Coronary artery (tissue), 2 donors: ENCODE results near the gene CUL2.

Experiments used
- DNase-seq: peaks from one replicate; pipeline ENCODE4 v3.0.0-alpha.2; 2017; ENCODE audit warnings: low spot score
- H3K27ac ChIP-seq, 2 donors: fragments of 200-600 bp; sonication (generic); one replicate each; pipeline ENCODE4 v1.5.1; 2016 to 2019
- H3K4me3 ChIP-seq: fragments of 200-600 bp; sonication (generic); 2 replicates; pipeline ENCODE4 v1.5.1; 2016; ENCODE audit warnings: mild to moderate bottlenecking, moderate library complexity
- TF ChIP-seq, protein P1 (sequence below): fragments of 200-600 bp; sonication (generic); IDR thresholded peaks from one replicate; pipeline ENCODE4 v1.5.1; 2019; ENCODE audit warnings: antibody characterized with exemption

CUL2 gene

DNA sequence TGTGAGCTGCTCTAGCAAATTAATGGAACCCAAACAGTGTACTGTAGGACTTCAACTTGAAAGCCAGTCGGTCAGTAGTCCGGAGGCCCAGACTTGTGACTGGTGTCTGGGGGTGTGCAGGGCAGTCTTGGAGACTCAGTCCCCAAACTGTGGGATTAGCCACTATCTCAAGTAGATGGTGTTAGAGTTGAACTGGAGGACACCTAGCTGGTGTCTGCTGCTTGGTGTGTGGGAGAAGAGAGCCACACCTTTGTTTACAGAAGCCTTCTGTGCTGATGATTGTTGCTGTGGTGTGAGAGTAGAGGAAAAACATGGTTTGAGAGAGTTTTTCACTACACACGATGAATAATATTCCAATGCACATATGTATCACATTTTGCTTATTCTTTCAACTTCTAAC, 47.4 kb downstream of the CUL2 start:
- H3K27ac ChIP-seq: no peak overlapping the region
- DNase-seq: no peak
- TF ChIP-seq, protein P1, sequence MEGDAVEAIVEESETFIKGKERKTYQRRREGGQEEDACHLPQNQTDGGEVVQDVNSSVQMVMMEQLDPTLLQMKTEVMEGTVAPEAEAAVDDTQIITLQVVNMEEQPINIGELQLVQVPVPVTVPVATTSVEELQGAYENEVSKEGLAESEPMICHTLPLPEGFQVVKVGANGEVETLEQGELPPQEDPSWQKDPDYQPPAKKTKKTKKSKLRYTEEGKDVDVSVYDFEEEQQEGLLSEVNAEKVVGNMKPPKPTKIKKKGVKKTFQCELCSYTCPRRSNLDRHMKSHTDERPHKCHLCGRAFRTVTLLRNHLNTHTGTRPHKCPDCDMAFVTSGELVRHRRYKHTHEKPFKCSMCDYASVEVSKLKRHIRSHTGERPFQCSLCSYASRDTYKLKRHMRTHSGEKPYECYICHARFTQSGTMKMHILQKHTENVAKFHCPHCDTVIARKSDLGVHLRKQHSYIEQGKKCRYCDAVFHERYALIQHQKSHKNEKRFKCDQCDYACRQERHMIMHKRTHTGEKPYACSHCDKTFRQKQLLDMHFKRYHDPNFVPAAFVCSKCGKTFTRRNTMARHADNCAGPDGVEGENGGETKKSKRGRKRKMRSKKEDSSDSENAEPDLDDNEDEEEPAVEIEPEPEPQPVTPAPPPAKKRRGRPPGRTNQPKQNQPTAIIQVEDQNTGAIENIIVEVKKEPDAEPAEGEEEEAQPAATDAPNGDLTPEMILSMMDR: no peak
- no peak overlapping the region for H3K4me3 ChIP-seq

DNA sequence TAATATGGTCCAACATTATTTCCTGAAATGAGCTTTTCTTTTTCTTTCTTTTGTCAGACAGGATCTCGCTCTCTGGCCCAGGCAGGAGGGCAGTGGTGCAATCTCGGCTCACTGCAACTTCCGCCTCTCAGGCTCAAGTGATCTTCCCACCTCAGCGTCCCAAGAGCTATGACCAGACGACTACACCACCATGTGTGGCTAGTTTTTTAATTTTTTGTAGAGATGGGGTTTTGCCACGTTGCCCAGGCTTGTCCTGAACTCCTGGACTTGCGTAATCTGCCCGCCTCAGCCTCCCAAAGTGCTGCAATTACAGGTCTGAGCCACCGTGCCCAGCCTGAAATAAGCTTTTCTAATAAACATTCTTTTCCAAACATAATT, 48.6 kb downstream of the CUL2 start:
- no peak for DNase-seq
- TF ChIP-seq, protein P1: no peak
- no peak overlapping the region for H3K4me3 ChIP-seq

DNA sequence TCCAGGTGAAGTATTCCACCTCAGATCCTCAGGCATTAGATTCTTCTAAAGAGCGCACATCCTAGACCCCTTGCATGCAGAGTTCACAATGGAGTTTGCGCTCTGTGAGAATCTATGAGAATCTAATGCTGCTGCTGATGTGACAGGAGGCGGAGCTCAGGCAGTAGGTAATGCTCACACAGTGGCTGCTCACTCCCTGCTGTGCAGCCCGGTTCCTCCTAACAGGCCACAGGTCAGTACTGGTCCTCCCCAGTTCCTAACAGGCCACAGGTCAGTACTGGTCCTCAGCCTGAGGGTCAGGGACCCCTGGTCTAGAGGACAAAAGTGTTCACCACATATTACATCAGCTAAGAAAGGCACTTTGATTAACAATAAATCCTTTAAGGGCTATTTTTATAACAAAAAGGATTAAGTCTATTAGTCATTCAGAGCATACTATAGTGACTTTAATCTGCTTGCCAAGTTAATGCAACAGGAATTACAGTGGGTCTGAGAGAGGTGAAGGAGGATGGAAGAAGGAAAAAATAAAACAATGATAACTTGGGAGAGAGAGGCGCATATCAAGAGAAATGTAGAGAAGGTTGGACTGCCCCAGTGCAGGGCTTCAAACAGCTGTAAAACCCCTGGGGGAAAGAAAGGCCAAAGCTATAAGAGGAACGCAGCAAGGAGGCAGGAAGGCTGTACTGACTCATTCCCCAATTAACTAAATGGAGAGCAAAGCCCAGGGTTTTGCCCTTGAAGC, 49.2 kb downstream of the CUL2 start:
- TF ChIP-seq, protein P1: no peak
- DNase-seq: no peak
- H3K4me3 ChIP-seq: no peak overlapping the region
- H3K27ac ChIP-seq: no peak overlapping the region

More for the DNA sequence above, 48.6 kb downstream of the CUL2 start:
- H3K27ac ChIP-seq: no peak overlapping the region

DNA sequence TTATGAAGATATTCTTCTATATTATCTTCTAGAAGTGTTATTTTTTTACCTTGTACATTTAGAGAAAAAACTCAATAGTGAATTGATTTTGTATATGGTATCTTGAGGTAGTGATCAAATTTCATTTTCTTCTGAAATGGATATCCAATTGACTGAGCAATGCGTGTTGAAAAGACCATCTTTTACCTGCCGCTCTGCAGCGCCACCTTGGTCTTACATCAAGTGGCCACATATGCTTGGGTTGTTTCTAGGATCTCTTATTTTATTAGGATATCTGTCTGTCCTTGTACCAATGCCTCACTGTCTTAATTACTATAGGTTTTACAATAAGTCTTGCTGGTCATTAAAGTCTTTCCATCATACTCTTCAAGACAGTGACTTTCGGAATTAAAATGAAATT, 53.0 kb downstream of the CUL2 start:
- H3K27ac ChIP-seq: no peak overlapping the region
- no peak overlapping the region for H3K4me3 ChIP-seq
- no peak for DNase-seq
- TF ChIP-seq, protein P1: no peak

DNA sequence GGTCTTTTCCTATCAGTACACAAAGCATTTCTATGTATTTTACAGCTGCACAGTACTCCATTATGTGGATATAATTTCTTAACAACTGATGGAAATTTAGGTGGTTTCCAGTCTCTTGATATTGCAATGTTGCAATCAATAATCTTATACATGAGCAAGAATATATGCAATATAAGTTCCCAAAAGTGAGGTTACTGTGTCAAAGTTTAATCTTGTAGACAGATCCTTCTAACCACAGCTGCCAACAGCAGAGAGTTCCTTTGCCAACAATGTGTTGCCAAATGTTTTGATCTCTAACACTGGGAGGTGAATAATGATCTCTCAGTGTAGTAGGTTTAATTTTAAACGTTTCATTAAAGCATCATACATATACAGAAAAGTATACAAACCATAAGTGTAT, 54.5 kb downstream of the CUL2 start:
- no peak overlapping the region for H3K4me3 ChIP-seq
- no peak overlapping the region for H3K27ac ChIP-seq
- DNase-seq: no peak
- TF ChIP-seq, protein P1: no peak

DNA sequence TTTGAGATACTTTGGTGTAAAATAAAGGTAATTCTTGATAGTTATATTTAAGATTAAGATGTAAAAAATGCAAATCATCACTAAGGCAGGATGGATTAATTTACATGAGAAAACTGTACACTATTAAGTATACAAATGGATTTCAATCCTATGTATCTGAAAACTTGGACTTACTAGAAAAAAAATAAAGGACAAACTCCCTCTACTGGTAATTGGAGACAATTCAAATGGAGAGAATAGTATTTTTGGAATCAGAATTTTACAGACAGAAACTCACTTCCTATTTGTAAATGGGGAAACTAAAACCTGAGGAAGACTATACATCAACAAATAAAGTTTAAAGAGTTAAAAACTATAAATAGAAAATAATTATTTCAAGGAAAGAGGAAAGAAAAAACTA, 62.6 kb downstream of the CUL2 start:
- TF ChIP-seq, protein P1: peak; percentile 27
- DNase-seq: no peak
- Histone ChIP-seq H3K4me3 (no peak overlapping the region), H3K27ac (no peak overlapping the region)

DNA sequence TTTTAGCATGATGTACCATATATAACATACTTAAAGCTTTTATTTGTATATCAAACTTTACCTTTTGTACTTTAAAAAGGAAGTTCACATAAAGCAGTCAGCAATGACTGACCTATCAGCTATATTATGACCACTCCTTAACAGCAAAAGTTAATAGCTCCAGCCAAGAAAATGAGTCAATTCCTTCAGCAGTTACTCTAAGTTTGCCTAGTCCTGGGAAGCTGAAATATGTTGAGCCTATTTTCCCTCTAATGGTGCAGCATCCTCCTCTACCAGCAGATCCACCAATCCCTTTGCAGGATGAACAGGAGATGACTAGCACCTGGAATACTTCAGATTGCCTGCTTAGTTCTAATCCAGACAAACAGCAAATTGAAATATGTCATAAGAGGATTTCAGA, 64.2 kb downstream of the CUL2 start:
- DNase-seq: no peak
- TF ChIP-seq, protein P1: no peak

More for the DNA sequence above, 64.2 kb downstream of the CUL2 start:
- no peak overlapping the region for H3K4me3 ChIP-seq
- H3K27ac ChIP-seq: no peak overlapping the region
